Testis (tissue), 2 donors: ENCODE results near the gene DPYD.

Experiments
- CTCF ChIP-seq, 3 experiments: fragments of 450-650 bp in 2 of 3; fragments of 200-600 bp in 1 of 3; sonication (generic) in 1 of 3; IDR thresholded peaks; one replicate each; pipeline ENCODE4 v1.5.1; 2016 to 2019; ENCODE audit warnings: antibody characterized with exemption in 3 of 3, mild to moderate bottlenecking in 2 of 3, moderate library complexity in 1 of 3
- POLR2A ChIP-seq: fragments of 450-650 bp; IDR thresholded peaks from one replicate; pipeline ENCODE4 v1.6.1; 2017; ENCODE audit warnings: antibody characterized with exemption, mild to moderate bottlenecking, moderate library complexity

- TF ChIP-seq CTCF (IDR thresholded peaks at IDR 0.05) (no peak), POLR2A (no peak)
These were observed 876.6 kb downstream of the DPYD start for GRCh38 chr1:97044159-97044760.
